8988T (cell line): ENCODE measurements around the gene EFL1.
"Not testable (repeated sequence)": the region's sequence is repeated elsewhere in the genome, so short reads cannot be mapped to it uniquely, and the experiment has no call there.

ENCODE experiments used
- DNase-seq: peaks from one replicate; pipeline ENCODE4 v3.0.0; 2011

EFL1 gene

GRCh38 chr15:82195818-82196217 is 66.7 kb downstream of the EFL1 start:
- not testable (repeated sequence) for DNase-seq

GRCh38 chr15:82194488-82194887 is 68.0 kb downstream of the EFL1 start:
- not testable (repeated sequence) for DNase-seq

GRCh38 chr15:82193435-82193834 is 69.1 kb downstream of the EFL1 start:
- not testable (repeated sequence) for DNase-seq

- DNase-seq = not testable (repeated sequence)
Measured at GRCh38 chr15:82192394-82192793, 70.1 kb downstream of the EFL1 start.

- DNase-seq = no peak
Measured at GRCh38 chr15:82186719-82187406, 75.7 kb downstream of the EFL1 start.

- no peak for DNase-seq
Measured at GRCh38 chr15:82186161-82186560, 76.4 kb downstream of the EFL1 start.

- no peak for DNase-seq
Measured at GRCh38 chr15:82184776-82185175, 77.8 kb downstream of the EFL1 start.

- no peak for DNase-seq
Measured at GRCh38 chr15:82184355-82184754, 78.2 kb downstream of the EFL1 start.

- DNase-seq = no peak
Measured at GRCh38 chr15:82183121-82184031, 79.2 kb downstream of the EFL1 start.

- DNase-seq = no peak
Measured at GRCh38 chr15:82181371-82181770, 81.2 kb downstream of the EFL1 start.

- DNase-seq = no peak
Measured at GRCh38 chr15:82178061-82178460, 84.5 kb downstream of the EFL1 start.

GRCh38 chr15:82177291-82178010 is 85.1 kb downstream of the EFL1 start:
- no peak for DNase-seq

GRCh38 chr15:82176542-82176941 is 86.0 kb downstream of the EFL1 start:
- no peak for DNase-seq

- DNase-seq = no peak
Measured at GRCh38 chr15:82174471-82175235, 87.9 kb downstream of the EFL1 start.

- DNase-seq = no peak
Measured at GRCh38 chr15:82173108-82173507, 89.4 kb downstream of the EFL1 start.

GRCh38 chr15:82172506-82172905 is 90.0 kb downstream of the EFL1 start:
- DNase-seq = no peak

GRCh38 chr15:82168757-82169156 is 93.8 kb downstream of the EFL1 start:
- no peak for DNase-seq

GRCh38 chr15:82168296-82168695 is 94.2 kb downstream of the EFL1 start:
- DNase-seq = no peak

GRCh38 chr15:82165948-82166376 is 96.6 kb downstream of the EFL1 start:
- no peak for DNase-seq

- DNase-seq = no peak
Measured at GRCh38 chr15:82159922-82160321, 102.6 kb downstream of the EFL1 start.

GRCh38 chr15:82158811-82159210 is 103.7 kb downstream of the EFL1 start:
- DNase-seq = no peak

GRCh38 chr15:82150645-82151044 is 111.9 kb downstream of the EFL1 start:
- no peak for DNase-seq
